T-helper 22 cell (primary cell): ENCODE measurements around the gene JSRP1.

Experiments used
- DNase-seq: peaks from one replicate; pipeline ENCODE4 v3.0.0-alpha.2; 2020; ENCODE audit warnings: low read depth

JSRP1 gene

DNA sequence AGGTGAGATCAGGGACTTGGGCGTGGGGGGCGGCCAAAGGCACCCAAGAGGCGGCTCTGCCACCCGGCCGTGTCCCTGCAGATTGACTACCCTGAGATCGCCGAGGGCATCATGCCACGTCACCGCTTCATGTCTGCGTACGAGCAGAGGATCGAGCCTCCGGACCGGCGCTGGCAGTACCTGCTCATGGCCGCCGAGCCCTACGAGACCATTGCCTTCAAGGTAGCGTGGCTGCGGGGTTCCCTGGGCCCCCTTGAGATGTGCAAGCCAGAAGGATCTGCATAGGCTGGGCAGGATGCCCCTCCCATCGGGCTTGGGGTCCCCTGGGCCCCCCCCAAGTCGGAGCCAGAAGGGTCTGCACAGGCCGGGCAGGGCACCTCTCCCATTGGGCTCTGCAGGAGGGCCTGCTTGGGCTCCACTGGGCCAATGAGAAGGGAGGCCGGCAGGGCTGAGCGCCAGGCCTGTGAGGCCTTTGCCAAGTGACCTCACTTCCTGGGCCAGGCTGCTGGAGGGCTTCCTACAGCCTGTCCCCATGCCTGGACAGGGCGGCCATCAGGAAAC is 9.3 kb downstream of the JSRP1 start:
- no peak for DNase-seq

- no peak for DNase-seq
Observed at GRCh38 chr19:2246014-2246620, 10.1 kb downstream of the JSRP1 start.

GRCh38 chr19:2245273-2245672 is 10.9 kb downstream of the JSRP1 start:
- DNase-seq = no peak

- no peak for DNase-seq
Observed at GRCh38 chr19:2244486-2244885, 11.7 kb downstream of the JSRP1 start.

DNA sequence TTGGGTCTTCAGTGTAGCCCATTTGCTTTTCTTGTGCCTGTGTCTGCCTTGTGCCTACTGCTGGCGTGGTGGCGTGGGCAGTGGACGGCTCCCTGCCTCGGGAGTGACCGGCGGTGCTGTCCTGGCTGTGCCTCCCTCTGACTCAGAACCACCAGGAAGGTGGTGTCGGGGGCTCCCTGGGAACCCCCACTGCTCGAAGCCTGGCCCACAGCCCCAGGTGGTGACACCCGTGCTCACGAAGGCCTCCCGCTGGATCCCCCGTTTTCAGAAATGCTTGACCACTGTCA is 12.1 kb downstream of the JSRP1 start:
- no peak for DNase-seq

DNA sequence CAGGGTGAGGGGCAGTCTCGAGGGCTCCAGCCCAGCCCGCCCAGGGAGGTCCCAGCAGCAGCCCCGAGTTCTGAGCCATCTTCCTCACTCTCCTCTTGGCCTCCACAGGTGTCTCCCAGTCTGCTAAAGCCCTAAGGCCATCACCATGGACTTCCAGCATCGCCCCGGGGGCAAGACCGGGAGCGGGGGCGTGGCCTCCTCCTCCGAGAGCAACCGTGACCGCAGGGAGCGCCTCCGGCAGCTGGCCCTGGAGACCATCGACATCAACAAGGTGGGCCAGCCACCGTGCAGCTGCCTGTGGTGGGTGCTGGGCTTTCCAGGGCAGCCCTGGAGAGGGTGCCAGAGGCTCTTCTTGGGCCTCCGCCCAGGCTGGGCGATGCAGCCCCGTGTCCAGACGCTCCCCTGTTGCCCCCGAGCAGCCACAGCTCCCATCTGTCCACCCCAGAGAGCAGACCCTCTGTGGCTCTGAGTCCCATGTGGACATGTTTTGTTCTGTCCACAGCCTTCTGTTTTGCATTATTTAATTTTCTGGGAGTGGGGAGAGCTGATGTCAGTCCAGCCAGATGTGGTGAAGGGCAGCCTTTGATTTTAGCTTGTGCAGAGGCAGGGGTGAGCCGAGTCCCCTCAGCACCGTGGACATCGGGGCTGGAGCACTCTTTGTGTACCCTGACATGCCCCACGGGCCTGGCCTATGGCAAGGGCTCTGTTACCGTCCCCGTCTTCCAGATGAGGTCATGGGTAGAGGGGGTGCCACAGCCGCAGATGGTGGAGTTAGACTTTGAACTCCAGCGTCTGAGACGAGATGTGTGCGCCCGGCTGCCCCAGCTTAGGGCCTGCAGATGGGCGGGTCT is 12.7 kb downstream of the JSRP1 start:
- no peak for DNase-seq

GRCh38 chr19:2242816-2243215 is 13.4 kb downstream of the JSRP1 start:
- DNase-seq = no peak

GRCh38 chr19:2242092-2242537 is 14.1 kb downstream of the JSRP1 start:
- DNase-seq = no peak

- DNase-seq = no peak
Observed at GRCh38 chr19:2240881-2241760, 15.1 kb downstream of the JSRP1 start.

DNA sequence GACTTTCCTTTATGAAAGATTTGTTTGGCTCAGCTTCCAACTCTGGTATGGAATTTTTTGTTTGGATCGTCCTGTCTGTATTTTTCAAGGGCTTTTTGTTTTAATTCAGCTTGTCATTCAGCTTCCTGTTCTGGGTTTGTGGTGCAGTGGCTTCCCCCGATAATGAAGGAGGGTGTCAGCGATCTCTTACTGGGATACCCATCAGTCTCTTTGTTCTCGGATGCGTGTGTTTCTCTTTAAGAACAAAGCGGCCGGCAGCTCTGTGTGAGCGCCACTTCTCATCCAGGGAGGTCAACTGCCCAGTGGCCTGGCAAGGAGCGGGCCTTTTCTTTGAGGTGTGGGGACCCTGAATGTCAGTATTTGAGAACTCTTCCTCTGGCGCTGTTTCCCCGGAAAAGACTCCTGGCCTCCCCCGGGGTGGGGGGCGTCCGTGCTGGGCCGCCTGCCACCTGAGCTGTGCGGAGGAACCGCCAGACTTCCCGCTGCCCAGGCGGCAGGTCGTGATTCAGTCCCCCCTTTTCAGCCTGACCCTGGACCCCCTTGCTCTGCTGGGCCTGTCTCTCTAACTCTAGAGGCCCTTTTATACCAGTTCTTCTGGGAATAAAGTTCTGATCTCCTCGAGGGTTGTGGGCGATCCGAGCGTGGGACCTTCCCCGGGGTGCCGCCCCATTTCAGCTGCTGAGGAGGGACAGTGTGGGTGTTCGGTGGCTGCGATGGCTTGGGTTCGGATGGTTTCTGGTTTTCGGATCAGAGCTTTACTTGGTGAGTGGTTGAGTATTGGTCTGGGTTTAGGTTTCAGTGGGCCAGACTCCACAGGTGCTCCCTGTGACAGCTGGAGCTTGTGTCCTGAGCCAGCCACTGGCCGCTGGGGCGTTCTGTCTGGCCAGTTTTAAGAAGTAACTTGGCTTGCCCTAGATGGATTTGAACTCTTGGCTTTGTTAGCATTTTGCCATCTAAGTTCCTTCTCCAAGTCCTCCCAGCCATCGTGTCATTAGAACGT is 16.1 kb downstream of the JSRP1 start:
- DNase-seq = peak; percentile 42

DNA sequence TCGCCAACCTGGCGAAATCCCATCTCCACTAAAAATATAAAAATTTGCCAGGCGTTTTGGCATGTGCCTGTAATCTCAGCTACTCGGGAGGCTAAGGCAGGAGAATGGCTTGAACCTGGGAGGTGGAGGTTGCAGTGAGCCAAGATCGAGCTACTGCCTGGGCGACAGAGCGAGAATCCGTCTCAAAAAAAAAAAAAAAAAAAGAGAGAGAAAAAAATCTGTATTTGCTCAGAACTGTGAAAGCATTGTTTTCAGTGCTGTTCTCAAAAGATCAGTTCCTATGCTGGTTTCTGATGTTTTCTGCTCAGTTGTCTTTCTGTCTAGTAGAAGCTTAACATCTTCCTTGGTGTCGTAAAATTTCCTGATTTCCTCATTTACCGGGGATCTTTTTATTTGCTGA is 17.0 kb downstream of the JSRP1 start:
- no peak for DNase-seq

GRCh38 chr19:2237869-2238153 is 18.4 kb downstream of the JSRP1 start:
- DNase-seq = no peak

DNA sequence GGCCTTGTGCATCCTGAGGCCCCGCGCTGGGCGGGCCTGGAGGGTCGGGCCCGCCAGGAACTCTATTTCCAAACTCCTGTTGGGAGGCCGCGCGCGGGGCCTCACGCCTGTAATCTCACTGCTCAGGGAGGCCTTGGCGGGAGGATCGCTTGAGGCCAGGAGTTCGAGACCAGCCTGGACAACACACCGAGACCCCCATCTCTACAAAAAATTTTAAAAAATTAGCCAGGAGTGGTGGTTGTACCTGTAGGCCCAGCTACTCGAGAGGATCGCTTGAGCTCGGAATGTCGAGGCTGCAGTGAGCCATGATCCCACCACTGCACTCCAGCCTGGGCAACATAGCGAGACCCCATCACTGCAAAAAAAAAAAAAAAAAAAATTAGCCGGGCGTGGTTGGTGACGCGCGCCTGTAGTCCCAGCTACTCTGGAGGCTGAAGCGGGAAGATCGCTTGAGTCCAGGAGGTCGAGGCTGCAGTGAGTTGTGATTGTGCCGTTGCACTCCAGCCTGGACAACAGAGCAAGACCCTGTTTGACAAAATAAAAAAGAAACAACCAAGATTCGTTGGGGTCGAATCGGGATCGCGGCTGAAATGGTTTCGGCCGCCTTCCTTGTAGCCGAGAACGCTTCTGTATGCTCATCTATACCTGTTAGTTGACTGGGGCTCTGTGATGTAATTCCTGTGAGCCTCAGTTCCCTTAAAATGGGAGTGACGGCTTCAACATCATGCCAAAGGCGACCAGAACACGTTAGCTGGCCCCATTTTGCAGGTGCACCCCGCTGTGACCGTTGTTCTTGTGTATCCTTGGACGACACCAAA is 19.0 kb downstream of the JSRP1 start:
- no peak for DNase-seq

GRCh38 chr19:2236314-2237050 is 19.7 kb downstream of the JSRP1 start, which contains the start of the genes PLEKHJ1 and SF3A2:
Gene PLEKHJ1, minus strand, starts transcription at chr19:2236329. Its CDS starts 81 bp downstream, at chr19:2236248.
Gene SF3A2, plus strand, starts transcription at chr19:2236824. Its CDS starts 6,595 bp downstream, at chr19:2243419.
- peak; percentile 96 for DNase-seq

- DNase-seq = no peak
Observed at GRCh38 chr19:2236064-2236313, 20.2 kb downstream of the JSRP1 start.

GRCh38 chr19:2235381-2236063 is 20.7 kb downstream of the JSRP1 start:
- DNase-seq = no peak

DNA sequence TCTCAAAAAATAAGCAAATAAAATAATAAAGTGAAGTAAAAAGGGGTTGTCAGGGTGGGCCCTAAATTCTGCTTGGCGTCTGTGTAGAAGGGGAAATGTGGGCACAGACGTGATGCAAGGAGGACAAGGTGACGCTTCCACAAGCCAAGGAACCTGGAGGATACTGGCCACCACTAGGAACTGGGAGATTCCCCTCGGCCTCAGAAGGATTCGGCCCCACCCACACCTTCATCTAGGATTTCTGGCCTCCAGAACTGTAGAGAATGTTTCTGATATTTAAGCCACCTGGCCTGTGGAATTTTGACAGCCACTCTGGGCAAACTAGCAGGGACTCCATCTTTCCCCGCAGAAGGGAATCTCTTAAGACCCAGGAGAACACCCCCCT is 21.2 kb downstream of the JSRP1 start:
- no peak for DNase-seq

- no peak for DNase-seq
Observed at GRCh38 chr19:2233601-2234280, 22.5 kb downstream of the JSRP1 start.
